G401.6 (cell line): ENCODE data around the gene MTA1.

Source experiments
- FAIRE-seq: peaks from 2 replicates; lab custom pipeline; 2012; peaks lifted over from hg19 to GRCh38; lab: Jason Lieb, UNC

The MTA1 gene

GRCh38 chr14:105445901-105446845 lies 26.5 kb downstream of the MTA1 start:
- no peak for FAIRE-seq

DNA sequence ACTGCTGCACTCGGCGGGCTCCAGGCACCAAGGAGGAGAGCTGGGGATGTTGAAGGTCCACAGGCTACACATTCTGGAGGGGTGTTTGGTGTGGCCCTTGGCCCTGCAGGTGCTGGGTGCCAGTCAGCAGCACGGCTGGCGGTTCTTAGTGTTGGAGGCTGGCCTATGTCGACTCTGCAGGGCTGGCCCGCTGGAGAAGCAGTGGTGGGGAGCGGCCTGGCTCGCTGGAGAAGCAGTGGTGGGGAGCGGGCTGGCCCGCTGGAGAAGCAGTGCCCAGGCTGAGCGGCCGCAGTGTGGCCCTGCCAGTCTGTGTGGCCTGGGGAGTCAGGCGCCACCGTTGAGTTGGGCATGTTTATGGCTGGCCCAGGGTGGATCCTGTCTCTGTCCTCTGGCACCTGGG lies 27.3 kb downstream of the MTA1 start:
- FAIRE-seq, result no peak

- FAIRE-seq, result no peak
These were observed 28.3 kb downstream of the MTA1 start for GRCh38 chr14:105447651-105448640.

GRCh38 chr14:105448706-105449111 lies 29.1 kb downstream of the MTA1 start:
- FAIRE-seq, result no peak

DNA sequence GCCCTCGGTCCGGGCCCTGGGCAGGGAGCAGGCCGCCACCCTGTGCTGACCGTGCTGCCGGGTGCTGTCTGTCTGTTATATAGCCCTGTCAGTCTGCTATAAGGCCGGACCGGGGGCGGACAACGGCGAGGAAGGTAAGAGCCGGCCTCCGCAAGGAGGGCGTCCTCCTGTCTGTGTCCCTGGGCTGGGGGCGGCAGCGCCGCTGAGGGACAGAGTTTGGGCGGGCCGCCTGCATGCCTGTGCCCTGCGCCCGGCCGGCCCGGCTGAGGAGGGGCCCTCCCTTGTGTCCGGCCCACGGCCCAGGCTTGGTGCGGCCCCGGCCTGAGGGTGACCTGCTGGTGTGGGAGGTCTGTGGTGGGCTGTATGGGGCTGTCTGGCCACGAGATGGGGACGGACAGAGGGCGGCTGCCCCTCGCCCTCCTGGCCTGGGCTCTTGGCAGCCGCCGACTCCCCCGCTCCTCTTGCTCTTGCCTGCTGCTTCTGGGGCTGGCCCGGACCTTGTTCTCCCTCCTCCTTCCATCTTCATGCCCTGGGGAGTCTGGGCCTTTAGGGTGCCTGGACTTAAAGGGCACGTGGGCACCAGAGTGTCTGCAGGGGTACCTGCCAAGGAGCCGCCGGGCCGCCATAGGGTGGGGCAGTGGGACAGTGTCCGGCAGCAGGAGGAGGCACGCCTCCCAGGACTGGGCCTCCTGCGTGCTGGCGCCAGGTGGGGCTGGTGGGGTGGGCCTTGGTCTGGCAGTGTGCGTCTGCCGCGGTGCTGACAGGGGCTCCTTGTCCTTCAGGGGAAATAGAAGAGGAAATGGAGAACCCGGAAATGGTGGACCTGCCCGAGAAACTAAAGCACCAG lies 29.9 kb downstream of the MTA1 start:
- FAIRE-seq, result no peak

DNA sequence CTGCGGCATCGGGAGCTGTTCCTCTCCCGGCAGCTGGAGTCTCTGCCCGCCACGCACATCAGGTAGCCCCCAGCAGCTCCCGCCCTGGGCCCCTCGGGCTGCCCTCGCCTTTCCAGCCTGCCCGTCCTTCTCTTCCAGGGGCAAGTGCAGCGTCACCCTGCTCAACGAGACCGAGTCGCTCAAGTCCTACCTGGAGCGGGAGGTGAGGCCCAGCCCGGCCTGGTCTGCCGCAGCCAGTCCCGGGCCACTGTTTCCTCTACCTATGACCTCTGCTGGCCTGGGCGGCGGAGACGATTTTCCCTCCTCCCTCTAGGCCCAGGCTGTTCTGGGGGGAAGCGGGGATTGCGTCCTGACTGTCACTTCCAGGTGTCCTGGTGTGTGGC lies 30.5 kb downstream of the MTA1 start:
- FAIRE-seq, result no peak

DNA sequence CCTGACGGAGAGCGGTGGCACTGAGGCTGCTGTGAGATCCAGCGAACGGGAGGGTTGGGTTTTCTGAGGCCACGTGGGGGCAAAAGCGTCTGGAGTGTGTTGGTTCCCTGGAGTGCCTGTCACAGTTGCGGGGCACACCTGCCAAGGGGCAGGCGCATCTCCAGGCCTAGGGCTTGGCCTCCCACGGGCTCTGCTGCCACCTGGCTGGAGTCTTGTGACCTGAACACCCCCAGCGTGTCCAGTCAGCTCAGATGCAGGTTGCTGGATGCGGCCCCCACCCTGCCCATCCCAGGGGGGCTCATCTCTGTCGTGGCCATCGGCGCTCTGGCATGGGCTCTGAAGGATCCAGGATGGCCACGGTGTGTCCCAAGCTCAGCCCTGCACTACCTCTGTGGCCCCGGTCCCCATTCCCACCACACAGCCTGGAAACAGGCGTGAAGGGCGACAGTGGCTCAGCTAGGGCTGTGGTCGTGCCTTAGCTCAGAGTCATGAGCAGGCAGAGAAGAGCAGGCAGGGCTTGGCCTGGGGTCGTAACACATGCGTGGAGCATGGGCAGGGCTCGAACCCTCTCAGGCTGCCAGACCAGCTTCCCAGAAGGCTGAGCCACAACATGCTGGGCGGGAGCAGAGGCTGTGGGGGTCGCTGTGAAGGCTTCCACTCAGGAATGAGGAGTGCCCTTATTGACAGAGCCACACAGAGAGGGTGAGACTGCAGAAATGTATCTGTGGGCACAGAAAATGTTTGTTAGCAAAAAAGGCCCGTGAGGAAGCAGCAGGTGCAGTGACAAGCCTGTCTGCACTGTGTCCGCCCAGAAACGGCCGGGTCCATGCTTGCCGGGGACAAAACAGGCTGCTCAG lies 31.5 kb downstream of the MTA1 start:
- no peak for FAIRE-seq

- no peak for FAIRE-seq
These were observed 33.3 kb downstream of the MTA1 start for GRCh38 chr14:105452963-105453362.

DNA sequence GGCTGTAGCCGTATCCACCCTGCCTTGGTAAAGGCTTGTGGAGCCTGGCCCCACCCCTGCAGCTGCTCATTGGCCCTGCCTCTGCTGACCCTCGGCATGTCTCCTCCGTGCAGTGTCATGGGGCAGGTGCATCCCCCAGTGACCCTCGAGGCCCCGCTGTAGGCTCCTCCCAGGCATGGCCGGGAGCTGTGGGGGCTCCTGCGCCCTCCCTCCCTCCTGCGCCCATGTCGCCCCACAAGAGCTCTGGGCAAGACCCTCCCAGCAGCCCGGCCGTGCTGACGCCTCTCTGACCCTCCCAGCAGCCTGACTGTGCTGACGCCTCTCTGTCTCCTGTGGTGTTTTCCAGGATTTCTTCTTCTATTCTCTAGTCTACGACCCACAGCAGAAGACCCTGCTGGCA lies 34.2 kb downstream of the MTA1 start:
- no peak for FAIRE-seq

DNA sequence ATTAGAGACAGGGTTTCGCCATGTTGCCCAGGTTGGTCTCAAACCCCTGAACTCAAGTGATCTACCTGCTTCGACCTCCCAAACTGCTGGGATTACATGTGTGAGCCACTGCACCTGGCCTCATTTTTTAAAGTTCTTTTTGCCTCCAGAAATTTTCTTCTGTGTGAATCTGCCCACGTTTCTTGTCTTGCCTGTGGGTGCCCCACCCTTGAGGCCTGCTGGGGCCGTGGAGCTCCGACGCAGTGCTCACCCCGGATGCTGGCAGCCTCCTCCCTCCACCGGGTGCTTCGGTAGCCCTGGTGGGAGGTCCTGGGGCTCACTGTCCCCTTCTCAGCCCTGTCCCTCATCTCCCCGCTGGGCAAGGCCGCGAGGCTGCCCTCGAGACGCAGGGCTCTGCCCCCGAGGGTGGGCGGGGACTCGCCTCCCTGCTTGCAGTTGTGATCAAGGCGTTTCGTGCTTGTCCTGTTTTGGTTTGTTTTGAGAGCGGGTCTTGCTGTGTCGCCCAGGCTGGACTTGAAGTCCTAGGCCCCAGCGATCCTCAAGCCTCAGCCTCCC lies 35.5 kb downstream of the MTA1 start:
- no peak for FAIRE-seq

GRCh38 chr14:105455766-105456660 lies 36.4 kb downstream of the MTA1 start:
- no peak for FAIRE-seq

- no peak for FAIRE-seq
These were observed 37.4 kb downstream of the MTA1 start for GRCh38 chr14:105456736-105457617.

DNA sequence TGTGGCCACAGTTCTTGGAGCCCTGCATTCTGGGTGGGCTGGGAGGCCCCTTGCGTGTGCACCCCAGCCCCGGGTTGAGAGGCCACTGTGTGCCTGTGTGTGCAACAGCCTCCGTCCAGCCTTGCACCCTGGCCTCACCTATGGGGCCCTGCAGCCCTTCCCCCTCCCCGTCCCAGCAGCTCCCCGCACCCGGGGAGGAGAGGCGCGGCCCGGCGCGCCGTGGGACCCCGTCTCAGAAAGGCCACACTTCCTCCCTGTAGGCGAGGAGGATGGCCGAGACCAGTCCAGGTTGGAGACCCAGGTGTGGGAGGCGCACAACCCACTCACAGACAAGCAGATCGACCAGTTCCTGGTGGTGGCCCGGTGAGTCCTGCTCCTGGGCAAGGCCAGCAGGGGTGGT lies 38.4 kb downstream of the MTA1 start:
- no peak for FAIRE-seq

DNA sequence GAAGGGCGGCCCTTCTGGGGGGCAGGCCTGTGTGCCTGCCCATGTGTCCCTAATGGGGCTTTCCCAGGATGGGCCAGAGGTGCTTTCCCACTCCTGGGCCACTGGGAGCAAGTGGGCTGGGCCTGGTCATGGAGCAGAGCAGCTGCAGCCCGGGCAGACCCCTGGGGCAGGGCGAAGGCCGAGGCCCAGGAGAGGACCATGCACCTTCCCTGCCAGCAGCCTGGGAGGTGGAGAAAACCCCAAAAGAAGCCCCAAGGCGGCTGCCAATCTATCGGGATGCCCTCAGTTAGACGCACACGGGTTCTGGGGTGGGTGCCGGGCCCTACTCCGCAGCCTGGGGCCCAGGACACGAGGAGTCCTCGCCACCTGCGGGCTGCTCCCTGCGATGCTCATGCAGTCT lies 38.9 kb downstream of the MTA1 start:
- FAIRE-seq, result no peak

GRCh38 chr14:105460116-105460515 lies 40.5 kb downstream of the MTA1 start:
- FAIRE-seq, result no peak

DNA sequence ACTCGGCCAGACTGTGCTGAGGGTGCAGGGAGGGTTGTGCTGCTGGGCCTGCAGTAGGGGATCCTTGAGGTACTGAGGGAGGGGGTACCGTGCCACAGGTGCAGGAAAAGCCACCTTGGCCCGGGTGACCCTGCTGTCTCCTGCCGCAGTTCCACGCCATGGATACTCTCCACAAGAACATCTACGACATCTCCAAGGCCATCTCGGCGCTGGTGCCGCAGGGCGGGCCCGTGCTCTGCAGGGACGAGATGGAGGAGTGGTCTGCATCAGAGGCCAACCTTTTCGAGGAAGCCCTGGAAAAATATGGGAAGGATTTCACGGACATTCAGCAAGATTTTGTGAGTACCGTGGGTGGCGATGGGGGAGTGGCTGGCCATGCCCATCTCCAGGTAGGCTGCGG lies 41.0 kb downstream of the MTA1 start:
- FAIRE-seq, result no peak

DNA sequence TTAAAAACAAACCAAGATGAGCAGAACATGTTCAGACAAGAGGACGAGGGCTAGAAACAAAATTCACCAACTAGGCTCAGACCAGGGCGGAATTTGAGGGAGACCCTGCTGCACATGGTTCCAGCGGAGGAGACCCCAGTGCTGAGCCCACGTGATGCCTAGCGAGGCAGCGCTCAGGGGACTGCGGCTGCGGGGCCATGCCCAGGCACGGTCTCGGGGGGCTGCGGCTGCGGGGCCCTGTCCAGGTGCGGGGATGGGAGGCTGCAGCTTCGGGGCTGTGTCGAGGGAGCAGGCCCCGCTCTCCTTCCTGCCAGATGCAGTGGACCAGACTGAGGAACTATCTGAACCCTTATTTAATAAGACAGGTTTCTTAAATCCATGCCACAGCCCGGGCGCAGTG lies 42.3 kb downstream of the MTA1 start:
- FAIRE-seq, result no peak

DNA sequence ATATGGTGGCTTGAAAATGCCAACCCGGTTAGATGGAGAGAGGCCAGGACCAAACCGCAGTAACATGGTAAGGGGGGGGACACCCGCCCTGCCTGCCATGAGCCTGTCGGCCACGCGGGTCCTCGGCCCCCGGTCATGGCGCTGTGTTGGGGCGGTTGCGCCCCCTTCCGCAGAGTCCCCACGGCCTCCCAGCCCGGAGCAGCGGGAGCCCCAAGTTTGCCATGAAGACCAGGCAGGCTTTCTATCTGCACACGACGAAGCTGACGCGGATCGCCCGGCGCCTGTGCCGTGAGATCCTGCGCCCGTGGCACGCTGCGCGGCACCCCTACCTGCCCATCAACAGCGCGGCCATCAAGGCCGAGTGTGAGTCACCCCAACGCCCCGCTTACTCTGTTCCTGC lies 44.9 kb downstream of the MTA1 start:
- FAIRE-seq, result no peak
